Activated CD8-positive, alpha-beta memory T cell treated with anti-CD3 and anti-CD28 coated beads for 1 hour (primary cell): Measurements from ENCODE around the gene MYBPC2.

Source experiments
- DNase-seq, 2 donors: peaks; one replicate each; pipeline ENCODE4 v3.0.0-alpha.2; 2020; ENCODE audit warnings: low read depth in 1 of 2; ENCODE audit errors: extremely low read depth in 1 of 2

The MYBPC2 gene

GRCh38 chr19:50409347-50409746, 23.3 kb upstream of the MYBPC2 start:
- DNase-seq: no peak

- DNase-seq: no peak
Observed at GRCh38 chr19:50410109-50410508, 22.6 kb upstream of the MYBPC2 start.

- DNase-seq: no peak
Observed at GRCh38 chr19:50412419-50412818, 20.3 kb upstream of the MYBPC2 start.

GRCh38 chr19:50413096-50413495, 19.6 kb upstream of the MYBPC2 start:
- DNase-seq: no peak

- DNase-seq: no peak
Observed at GRCh38 chr19:50413531-50413930, 19.2 kb upstream of the MYBPC2 start.

GRCh38 chr19:50414864-50415660, 17.6 kb upstream of the MYBPC2 start:
- peak; percentile 19 to 68 for DNase-seq

GRCh38 chr19:50415661-50416033, 17.0 kb upstream of the MYBPC2 start:
- DNase-seq: no peak

GRCh38 chr19:50416034-50416977, 16.4 kb upstream of the MYBPC2 start:
- DNase-seq: no peak

GRCh38 chr19:50417111-50418081, 15.3 kb upstream of the MYBPC2 start:
- DNase-seq: no peak

- no peak for DNase-seq
Observed at GRCh38 chr19:50418176-50419021, 14.3 kb upstream of the MYBPC2 start, which contains the start of gene SPIB. TSS of gene SPIB (plus strand) at chr19:50418938. CDS start at chr19:50418963, 25 bp downstream.

- DNase-seq: no peak
Observed at GRCh38 chr19:50419022-50419579, 13.6 kb upstream of the MYBPC2 start.

- no peak for DNase-seq
Observed at GRCh38 chr19:50419580-50420035, 13.1 kb upstream of the MYBPC2 start.

- DNase-seq: no peak
Observed at GRCh38 chr19:50420127-50420526, 12.6 kb upstream of the MYBPC2 start.

GRCh38 chr19:50420808-50421207, 11.9 kb upstream of the MYBPC2 start:
- DNase-seq: no peak

GRCh38 chr19:50422397-50423278, 10.1 kb upstream of the MYBPC2 start:
- no peak for DNase-seq

- DNase-seq: no peak
Observed at GRCh38 chr19:50423279-50424113, 9.2 kb upstream of the MYBPC2 start.

GRCh38 chr19:50425581-50425980, 7.1 kb upstream of the MYBPC2 start:
- no peak for DNase-seq
